GM23338 (cell line): Measurements from ENCODE around the gene RPIA. TPM values are rescaled to one million over a fixed set of nuclear protein-coding genes. Genes with fewer than 3 reads are reported as not detected.

Experiments
- ATAC-seq: fragments of 200-7000 bp; cut with Tn5 transposase; 3 replicates; pipeline ENCODE4 v1.9.1; 2020
- DNase-seq: peaks from one replicate; pipeline ENCODE4 v3.0.0-alpha.2; 2015; ENCODE audit warnings: low spot score
- H2AFZ ChIP-seq: fragments of 200-600 bp; sonication (generic); 2 replicates; pipeline ENCODE4 v1.8.0; 2016; ENCODE audit warnings: antibody characterized with exemption, mild to moderate bottlenecking, moderate library complexity
- H3F3A ChIP-seq: fragments of 200-600 bp; sonication (generic); replicated peaks from 2 replicates; pipeline ENCODE4 v1.8.0; 2017; ENCODE audit warnings: antibody characterized with exemption, mixed run types, low read depth
- H3K27ac ChIP-seq: fragments of 200-600 bp; sonication (generic); 2 replicates; pipeline ENCODE4 v1.6.1; 2016; ENCODE audit warnings: low read depth
- H3K27me3 ChIP-seq: fragments of 200-600 bp; sonication (generic); 2 replicates; pipeline ENCODE4 v1.8.0; 2016; ENCODE audit warnings: mild to moderate bottlenecking, mixed run types, moderate library complexity; ENCODE audit not compliant: insufficient read depth
- H3K36me3 ChIP-seq: fragments of 200-600 bp; sonication (generic); 2 replicates; pipeline ENCODE4 v1.8.0; 2016; ENCODE audit warnings: mild to moderate bottlenecking; ENCODE audit not compliant: insufficient read depth
- H3K4me1 ChIP-seq: fragments of 200-600 bp; sonication (generic); 2 replicates; pipeline ENCODE4 v1.8.0; 2016; ENCODE audit warnings: mild to moderate bottlenecking, moderate library complexity; ENCODE audit not compliant: insufficient read depth
- H3K4me2 ChIP-seq: fragments of 200-600 bp; sonication (generic); 2 replicates; pipeline ENCODE4 v1.7.1; 2017; ENCODE audit warnings: mixed run types
- H3K4me3 ChIP-seq: fragments of 200-600 bp; sonication (generic); 2 replicates; pipeline ENCODE4 v1.6.1; 2016; ENCODE audit warnings: mixed run types
- H3K79me2 ChIP-seq: fragments of 200-600 bp; sonication (generic); replicated peaks from 2 replicates; pipeline ENCODE4 v1.8.0; 2017; ENCODE audit warnings: mild to moderate bottlenecking; ENCODE audit not compliant: insufficient read depth
- H3K9me2 ChIP-seq: fragments of 200-600 bp; sonication (generic); 2 replicates; pipeline ENCODE4 v1.8.0; 2017; ENCODE audit not compliant: insufficient read depth
- H4K20me1 ChIP-seq: fragments of 200-600 bp; sonication (generic); replicated peaks from 2 replicates; pipeline ENCODE4 v1.8.0; 2017; ENCODE audit warnings: mild to moderate bottlenecking; ENCODE audit not compliant: insufficient read depth
- H3K27ac Mint-ChIP-seq: 2 replicates; pipeline ENCODE4 v1.8.0; 2020; ENCODE audit warnings: inconsistent platforms, mild to moderate bottlenecking, moderate library complexity, mixed read lengths
- H3K27me3 Mint-ChIP-seq: 3 replicates; pipeline ENCODE4 v1.8.0; 2022; ENCODE audit warnings: low read depth, mild to moderate bottlenecking, moderate library complexity, mixed read lengths, inconsistent platforms; ENCODE audit not compliant: insufficient read depth, poor library complexity
- H3K36me3 Mint-ChIP-seq: 3 replicates; pipeline ENCODE4 v1.8.0; 2021; ENCODE audit warnings: low read depth, mild to moderate bottlenecking, inconsistent platforms, moderate library complexity, mixed read lengths
- H3K4me1 Mint-ChIP-seq: 3 replicates; pipeline ENCODE4 v1.8.0; 2020; ENCODE audit warnings: mild to moderate bottlenecking, inconsistent platforms, mixed read lengths
- H3K4me3 Mint-ChIP-seq: 3 replicates; pipeline ENCODE4 v1.8.0; 2021; ENCODE audit warnings: moderate library complexity, mild to moderate bottlenecking, inconsistent platforms, mixed read lengths
- H3K9me3 Mint-ChIP-seq: 3 replicates; pipeline ENCODE4 v1.8.0; 2020; ENCODE audit warnings: moderate library complexity, mild to moderate bottlenecking, inconsistent platforms, mixed read lengths
- CREB1 ChIP-seq: fragments of 250-450 bp; sonication (Bioruptor Pico); IDR thresholded peaks from 2 replicates; pipeline ENCODE4 v1.5.0; 2020; ENCODE audit warnings: low read depth, mild to moderate bottlenecking, moderate library complexity
- EZH2 ChIP-seq: fragments of 200-600 bp; sonication (generic); IDR thresholded peaks from one replicate; pipeline ENCODE4 v1.8.0; 2017; ENCODE audit warnings: antibody characterized with exemption, mild to moderate bottlenecking, low read depth; ENCODE audit not compliant: unreplicated experiment
- EZH2phosphoT487 ChIP-seq: fragments of 200-600 bp; sonication (generic); IDR thresholded peaks from one replicate; pipeline ENCODE4 v1.8.1; 2018; ENCODE audit warnings: antibody characterized with exemption; ENCODE audit not compliant: unreplicated experiment
- JUNB ChIP-seq: IDR thresholded peaks from one replicate; pipeline ENCODE4 v1.6.1; 2016; ENCODE audit warnings: antibody characterized with exemption; ENCODE audit not compliant: unreplicated experiment
- NANOG ChIP-seq: IDR thresholded peaks from 2 replicates; pipeline ENCODE4 v1.6.1; 2016; ENCODE audit warnings: antibody characterized with exemption, borderline replicate concordance
- STAT1 ChIP-seq: IDR thresholded peaks from one replicate; pipeline ENCODE4 v1.6.1; 2016; ENCODE audit warnings: antibody characterized with exemption; ENCODE audit not compliant: unreplicated experiment
- ZNF114 ChIP-seq: fragments of 250-450 bp; sonication (Bioruptor Pico); IDR thresholded peaks from 2 replicates; pipeline ENCODE4 v1.5.0; 2020; ENCODE audit warnings: mild to moderate bottlenecking, moderate library complexity
- ZNF331 ChIP-seq: fragments of 250-450 bp; sonication (Bioruptor Pico); IDR thresholded peaks from 2 replicates; pipeline ENCODE4 v1.5.0; 2020; ENCODE audit warnings: low read depth, mild to moderate bottlenecking, moderate library complexity
- polyA plus RNA-seq: library from polyadenylated mRNA; unstranded; fragments of >200 nt; fragmentation: Nextera tagmentation; extraction: Ambion mirVana; gene quantifications from 2 replicates; pipeline ENCODE4 v1.2.1, GENCODE V29; 2016
- total RNA-seq: library from RNA; depleted of rRNA; stranded (reverse); fragments of >200 nt; shearing (Covaris generic); gene quantifications from 2 replicates; pipeline ENCODE4 v1.2.3, GENCODE V29; 2014
- TF ChIP-seq, protein P1 (sequence below): IDR thresholded peaks from one replicate; pipeline ENCODE4 v1.6.1; 2018; ENCODE audit warnings: antibody characterized with exemption; ENCODE audit not compliant: unreplicated experiment
- TF ChIP-seq, protein P2 (sequence below), 2 experiments: fragments of 200-600 bp in 1 of 2; sonication (generic) in 1 of 2; conservative IDR thresholded peaks; 2 replicates each; pipeline versions ENCODE4 v1.5.1 to v1.6.1; 2016 to 2017; ENCODE audit warnings: antibody characterized with exemption in 2 of 2, low read depth in 2 of 2, mild to moderate bottlenecking in 2 of 2, moderate library complexity in 1 of 2
- TF ChIP-seq, protein P3 (sequence below): IDR thresholded peaks from 2 replicates; pipeline ENCODE4 v1.6.1; 2016; ENCODE audit warnings: antibody characterized with exemption

Gene RPIA
- total and polyA plus RNA-seq, 2 experiments from 2014 or later, result 18.8 to 22.5 TPM

GRCh38 chr2:88680916-88681315 lies 10.6 kb upstream of the RPIA start:
- H3K27ac ChIP-seq, result no peak overlapping the region
- no peak for TF ChIP-seq ZNF114 (CRISPR knock-in tag)
- TF ChIP-seq, protein P1, sequence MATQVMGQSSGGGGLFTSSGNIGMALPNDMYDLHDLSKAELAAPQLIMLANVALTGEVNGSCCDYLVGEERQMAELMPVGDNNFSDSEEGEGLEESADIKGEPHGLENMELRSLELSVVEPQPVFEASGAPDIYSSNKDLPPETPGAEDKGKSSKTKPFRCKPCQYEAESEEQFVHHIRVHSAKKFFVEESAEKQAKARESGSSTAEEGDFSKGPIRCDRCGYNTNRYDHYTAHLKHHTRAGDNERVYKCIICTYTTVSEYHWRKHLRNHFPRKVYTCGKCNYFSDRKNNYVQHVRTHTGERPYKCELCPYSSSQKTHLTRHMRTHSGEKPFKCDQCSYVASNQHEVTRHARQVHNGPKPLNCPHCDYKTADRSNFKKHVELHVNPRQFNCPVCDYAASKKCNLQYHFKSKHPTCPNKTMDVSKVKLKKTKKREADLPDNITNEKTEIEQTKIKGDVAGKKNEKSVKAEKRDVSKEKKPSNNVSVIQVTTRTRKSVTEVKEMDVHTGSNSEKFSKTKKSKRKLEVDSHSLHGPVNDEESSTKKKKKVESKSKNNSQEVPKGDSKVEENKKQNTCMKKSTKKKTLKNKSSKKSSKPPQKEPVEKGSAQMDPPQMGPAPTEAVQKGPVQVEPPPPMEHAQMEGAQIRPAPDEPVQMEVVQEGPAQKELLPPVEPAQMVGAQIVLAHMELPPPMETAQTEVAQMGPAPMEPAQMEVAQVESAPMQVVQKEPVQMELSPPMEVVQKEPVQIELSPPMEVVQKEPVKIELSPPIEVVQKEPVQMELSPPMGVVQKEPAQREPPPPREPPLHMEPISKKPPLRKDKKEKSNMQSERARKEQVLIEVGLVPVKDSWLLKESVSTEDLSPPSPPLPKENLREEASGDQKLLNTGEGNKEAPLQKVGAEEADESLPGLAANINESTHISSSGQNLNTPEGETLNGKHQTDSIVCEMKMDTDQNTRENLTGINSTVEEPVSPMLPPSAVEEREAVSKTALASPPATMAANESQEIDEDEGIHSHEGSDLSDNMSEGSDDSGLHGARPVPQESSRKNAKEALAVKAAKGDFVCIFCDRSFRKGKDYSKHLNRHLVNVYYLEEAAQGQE, result no peak
- no peak for TF ChIP-seq NANOG
- TF ChIP-seq CREB1, result no peak
- TF ChIP-seq EZH2phosphoT487, result no peak
- no peaks in the 10 kb centered on the region for H3K27me3 ChIP-seq
- DNase-seq, result no peak
- Mint-ChIP-seq H3K9me3 (peaks cover 59% of the 10 kb centered on the region), H3K27me3 (peaks cover 5% of the 10 kb centered on the region), H3K4me3 (no peak overlapping the region), H3K4me1 (no peaks in the 10 kb centered on the region), H3K27ac (no peak overlapping the region), H3K36me3 (peaks cover 37% of the 10 kb centered on the region)
- no peaks in the 10 kb centered on the region for H3K79me2 ChIP-seq
- peaks cover 20% of the 10 kb centered on the region for H3K36me3 ChIP-seq
- no peaks in the 10 kb centered on the region for H3K4me1 ChIP-seq
- no peak overlapping the region for H3K4me3 ChIP-seq
- H4K20me1 ChIP-seq, result no peaks in the 10 kb centered on the region
- H3K4me2 ChIP-seq, result no peak overlapping the region
- no peak for ATAC-seq
- H3K9me2 ChIP-seq, result 0 out of 2 replicates have a peak, but pooled peaks cover 4% of the 10 kb centered on the region
- H3F3A ChIP-seq, result no peaks in the 10 kb centered on the region
- H2AFZ ChIP-seq, result no peak overlapping the region

GRCh38 chr2:88683160-88684021 lies 8.1 kb upstream of the RPIA start:
- no peak overlapping the region for H3K4me3 Mint-ChIP-seq
- DNase-seq (peak; percentile 57), ATAC-seq (no peak)
- H3K4me1 Mint-ChIP-seq, result no peaks in the 10 kb centered on the region
- H3K4me2 ChIP-seq, result no peak overlapping the region
- H3K9me2 ChIP-seq, result 0 out of 2 replicates have a peak, but pooled peaks cover under 1% of the 10 kb centered on the region
- H3K27ac ChIP-seq, result no peak overlapping the region
- no peak overlapping the region for H3K27ac Mint-ChIP-seq
- H3K36me3 ChIP-seq, result peaks cover 23% of the 10 kb centered on the region
- H3K9me3 Mint-ChIP-seq, result peaks cover 81% of the 10 kb centered on the region
- H3F3A ChIP-seq, result no peaks in the 10 kb centered on the region
- H3K27me3 ChIP-seq, result no peaks in the 10 kb centered on the region
- no peak overlapping the region for H2AFZ ChIP-seq
- no peaks in the 10 kb centered on the region for H3K79me2 ChIP-seq
- H3K4me3 ChIP-seq, result no peak overlapping the region
- H3K27me3 Mint-ChIP-seq, result peaks cover 5% of the 10 kb centered on the region
- no peaks in the 10 kb centered on the region for H4K20me1 ChIP-seq
- H3K36me3 Mint-ChIP-seq, result peaks cover 59% of the 10 kb centered on the region
- no peaks in the 10 kb centered on the region for H3K4me1 ChIP-seq
- TF ChIP-seq EZH2phosphoT487 (no peak), JUNB (no peak), EZH2 (no peak), CREB1 (no peak), STAT1 (no peak), NANOG (no peak), ZNF331 (CRISPR knock-in tag) (no peak), ZNF114 (CRISPR knock-in tag) (no peak)
- TF ChIP-seq, protein P1, result no peak
- TF ChIP-seq, protein P2, sequence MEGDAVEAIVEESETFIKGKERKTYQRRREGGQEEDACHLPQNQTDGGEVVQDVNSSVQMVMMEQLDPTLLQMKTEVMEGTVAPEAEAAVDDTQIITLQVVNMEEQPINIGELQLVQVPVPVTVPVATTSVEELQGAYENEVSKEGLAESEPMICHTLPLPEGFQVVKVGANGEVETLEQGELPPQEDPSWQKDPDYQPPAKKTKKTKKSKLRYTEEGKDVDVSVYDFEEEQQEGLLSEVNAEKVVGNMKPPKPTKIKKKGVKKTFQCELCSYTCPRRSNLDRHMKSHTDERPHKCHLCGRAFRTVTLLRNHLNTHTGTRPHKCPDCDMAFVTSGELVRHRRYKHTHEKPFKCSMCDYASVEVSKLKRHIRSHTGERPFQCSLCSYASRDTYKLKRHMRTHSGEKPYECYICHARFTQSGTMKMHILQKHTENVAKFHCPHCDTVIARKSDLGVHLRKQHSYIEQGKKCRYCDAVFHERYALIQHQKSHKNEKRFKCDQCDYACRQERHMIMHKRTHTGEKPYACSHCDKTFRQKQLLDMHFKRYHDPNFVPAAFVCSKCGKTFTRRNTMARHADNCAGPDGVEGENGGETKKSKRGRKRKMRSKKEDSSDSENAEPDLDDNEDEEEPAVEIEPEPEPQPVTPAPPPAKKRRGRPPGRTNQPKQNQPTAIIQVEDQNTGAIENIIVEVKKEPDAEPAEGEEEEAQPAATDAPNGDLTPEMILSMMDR (conservative IDR thresholded peaks at IDR 0.05; ENCODE audit: low read depth in 2 of 2), result no peak
- TF ChIP-seq, protein P3, sequence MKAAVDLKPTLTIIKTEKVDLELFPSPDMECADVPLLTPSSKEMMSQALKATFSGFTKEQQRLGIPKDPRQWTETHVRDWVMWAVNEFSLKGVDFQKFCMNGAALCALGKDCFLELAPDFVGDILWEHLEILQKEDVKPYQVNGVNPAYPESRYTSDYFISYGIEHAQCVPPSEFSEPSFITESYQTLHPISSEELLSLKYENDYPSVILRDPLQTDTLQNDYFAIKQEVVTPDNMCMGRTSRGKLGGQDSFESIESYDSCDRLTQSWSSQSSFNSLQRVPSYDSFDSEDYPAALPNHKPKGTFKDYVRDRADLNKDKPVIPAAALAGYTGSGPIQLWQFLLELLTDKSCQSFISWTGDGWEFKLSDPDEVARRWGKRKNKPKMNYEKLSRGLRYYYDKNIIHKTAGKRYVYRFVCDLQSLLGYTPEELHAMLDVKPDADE, result no peak
